GM04503 (cell line): ENCODE results near the gene PORCN.

Experiments
- DNase-seq: peaks from one replicate; pipeline ENCODE4 v3.0.0-alpha.2; 2012; ENCODE audit warnings: low read depth

Gene PORCN

DNA sequence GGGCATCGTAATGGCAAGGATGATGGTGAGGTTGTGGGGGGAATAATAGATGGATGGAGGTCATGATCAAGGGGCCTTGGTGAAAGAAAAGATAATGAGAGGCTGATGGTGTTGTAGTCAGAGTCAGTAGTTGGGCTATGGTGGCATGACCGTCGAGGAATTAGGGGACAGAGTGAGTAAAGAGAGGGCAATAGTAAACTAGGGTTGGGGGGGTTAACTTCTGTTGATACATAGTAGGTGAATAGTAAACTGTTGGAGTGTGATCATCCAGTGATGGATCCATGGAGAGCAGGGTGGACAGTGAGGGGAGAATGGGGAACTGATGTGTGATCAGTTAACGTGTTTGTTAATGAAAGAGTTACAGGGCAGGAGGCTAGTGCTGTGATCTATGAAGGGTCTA is 31.9 kb upstream of the PORCN start:
- no peak for DNase-seq

DNA sequence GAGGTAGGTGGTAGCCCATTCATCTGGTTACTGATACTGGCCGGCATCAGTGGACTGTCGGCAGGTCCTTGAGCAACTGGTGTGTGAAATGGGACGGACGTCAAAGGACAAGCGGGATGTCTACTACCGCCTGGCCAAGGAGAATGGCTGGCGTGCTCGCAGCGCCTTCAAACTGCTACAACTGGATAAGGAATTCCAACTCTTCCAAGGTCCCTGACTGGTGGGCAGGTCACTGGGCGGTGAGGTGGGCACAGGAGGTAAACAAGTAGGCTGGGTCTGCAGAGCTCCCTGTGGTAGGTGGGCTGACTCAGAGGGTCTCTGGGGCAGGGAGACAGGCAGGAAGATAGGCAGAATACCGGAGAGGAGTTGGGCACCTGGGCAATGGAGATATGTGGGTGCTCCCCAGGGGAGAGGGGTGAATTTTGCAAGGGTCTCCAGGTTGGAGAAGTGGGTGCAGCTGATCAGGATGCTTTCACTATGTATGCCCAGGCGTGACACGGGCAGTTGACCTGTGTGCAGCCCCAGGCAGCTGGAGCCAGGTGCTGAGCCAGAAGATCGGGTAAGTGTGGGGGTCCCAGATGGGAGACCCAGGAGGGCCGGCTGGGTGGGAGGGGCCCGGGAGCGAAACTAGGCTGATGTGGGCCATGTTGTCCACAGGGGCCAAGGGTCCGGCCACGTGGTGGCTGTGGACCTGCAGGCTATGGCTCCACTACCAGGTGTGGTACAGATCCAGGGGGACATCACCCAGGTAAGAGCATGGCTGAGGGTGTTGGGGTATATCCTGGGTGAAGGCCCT is 30.6 kb upstream of the PORCN start:
- DNase-seq, result no peak

DNA sequence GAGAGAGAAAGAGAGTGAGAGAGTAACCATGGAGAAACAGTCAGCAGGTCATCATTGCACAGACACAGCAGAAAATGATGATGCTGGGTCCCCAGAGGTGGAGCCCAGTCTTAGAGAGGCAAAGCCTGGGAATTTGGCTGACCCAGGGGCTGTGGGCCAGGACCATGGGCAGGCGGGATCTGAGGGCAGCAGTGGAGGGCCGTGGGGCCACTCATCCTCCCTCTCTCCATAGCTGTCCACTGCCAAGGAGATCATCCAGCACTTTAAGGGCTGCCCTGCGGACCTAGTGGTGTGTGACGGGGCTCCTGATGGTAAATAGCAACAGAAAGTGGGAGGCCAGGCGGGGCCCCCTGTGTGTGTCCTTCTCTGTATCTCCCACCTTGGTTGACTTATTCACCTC is 30.0 kb upstream of the PORCN start:
- no peak for DNase-seq

DNA sequence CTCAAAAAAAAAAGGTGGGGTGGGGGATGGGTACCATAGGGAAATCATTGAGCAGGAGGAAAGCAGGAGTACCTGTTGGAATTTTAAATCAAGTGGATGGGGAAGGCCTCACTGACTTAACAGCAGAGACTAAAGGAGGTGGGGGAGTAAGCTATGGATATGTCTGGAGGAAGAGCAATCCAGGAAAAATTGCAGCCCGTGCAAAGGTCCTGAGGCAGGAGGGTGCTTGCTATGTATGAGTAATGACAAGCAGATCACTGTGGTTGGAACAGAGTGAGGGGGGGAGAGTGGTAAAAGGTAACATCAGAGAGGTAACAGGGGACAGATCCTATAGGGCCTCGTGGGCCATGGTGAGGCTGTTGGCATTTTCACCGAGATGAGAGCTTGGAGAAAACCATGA is 28.6 kb upstream of the PORCN start:
- no peak for DNase-seq

DNA sequence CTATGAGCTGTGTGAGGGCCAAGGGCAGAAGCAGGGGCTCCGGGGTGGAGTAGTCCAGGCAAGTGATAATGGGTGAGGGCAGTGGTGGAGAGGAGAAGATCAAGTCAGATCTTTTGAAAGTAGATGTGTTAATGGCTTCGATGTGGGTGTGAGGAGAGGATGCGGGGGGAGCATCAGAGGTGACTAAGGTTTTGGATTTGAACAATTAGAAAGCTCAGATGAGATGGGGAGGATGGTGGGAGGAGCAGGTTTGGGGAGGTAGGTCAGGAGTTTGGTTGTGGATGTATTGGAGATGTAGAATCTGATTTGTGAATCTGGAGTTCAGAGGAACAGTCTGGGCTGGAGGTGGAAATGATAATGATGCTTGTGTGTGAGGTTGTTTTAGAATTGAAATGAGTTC is 28.2 kb upstream of the PORCN start:
- no peak for DNase-seq

DNA sequence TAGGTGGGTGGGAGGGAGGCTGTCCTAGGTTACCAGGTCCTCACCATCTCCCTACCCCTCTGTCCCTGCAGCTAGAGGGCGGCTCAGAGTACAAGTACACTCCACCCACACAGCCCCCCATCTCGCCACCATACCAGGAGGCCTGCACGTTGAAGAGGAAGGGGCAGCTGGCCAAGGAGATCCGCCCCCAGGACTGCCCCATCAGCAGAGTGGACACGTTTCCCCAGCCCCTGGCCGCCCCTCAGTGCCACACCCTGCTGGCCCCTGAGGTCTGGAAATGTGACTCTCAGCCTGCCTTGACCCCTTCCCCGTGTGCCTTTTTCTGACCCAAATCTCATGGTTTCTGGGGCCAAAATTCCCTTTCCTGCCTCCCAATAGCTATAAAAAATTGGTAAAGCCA is 26.3 kb upstream of the PORCN start:
- DNase-seq, result no peak

DNA sequence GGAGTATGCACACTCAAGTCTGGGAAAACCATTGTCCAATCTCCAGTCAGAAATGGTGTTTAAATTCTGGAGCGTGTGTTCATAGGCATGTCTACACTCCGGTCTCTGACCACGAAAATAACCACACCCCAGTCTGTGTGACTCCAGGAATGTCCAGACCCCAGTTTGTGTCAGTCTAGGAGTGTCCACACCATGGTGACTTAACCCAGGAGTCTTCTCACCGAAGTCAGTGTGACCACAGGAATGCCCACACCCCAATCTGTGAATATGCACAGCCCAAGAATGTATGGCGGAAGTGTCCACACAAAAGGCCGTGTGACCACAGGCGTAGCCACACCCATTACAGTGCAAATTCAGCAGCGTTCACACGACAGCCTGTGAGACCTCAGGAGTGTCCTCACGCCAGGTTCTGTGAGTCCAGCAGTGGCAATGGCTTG is 21.4 kb upstream of the PORCN start:
- peak; percentile 78 for DNase-seq

DNA sequence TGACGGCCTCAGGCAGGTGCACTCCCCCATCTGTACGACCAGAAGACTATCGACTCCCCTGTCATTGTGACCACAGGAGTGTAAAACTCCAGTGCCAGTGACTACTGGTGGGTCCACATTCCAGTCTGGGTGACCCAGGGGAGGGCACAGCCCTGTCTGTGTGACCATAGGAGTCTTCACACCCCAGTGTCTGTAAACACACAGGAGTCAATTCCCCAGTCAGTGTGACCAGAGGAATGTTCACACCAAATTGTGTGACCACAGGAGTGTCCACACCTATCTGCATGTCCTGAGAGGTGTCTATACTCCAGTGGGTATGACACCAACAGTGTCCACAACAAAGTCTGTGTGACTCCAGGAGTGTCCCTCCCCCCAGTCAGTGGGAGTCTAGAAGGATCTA is 20.8 kb upstream of the PORCN start:
- no peak for DNase-seq

DNA sequence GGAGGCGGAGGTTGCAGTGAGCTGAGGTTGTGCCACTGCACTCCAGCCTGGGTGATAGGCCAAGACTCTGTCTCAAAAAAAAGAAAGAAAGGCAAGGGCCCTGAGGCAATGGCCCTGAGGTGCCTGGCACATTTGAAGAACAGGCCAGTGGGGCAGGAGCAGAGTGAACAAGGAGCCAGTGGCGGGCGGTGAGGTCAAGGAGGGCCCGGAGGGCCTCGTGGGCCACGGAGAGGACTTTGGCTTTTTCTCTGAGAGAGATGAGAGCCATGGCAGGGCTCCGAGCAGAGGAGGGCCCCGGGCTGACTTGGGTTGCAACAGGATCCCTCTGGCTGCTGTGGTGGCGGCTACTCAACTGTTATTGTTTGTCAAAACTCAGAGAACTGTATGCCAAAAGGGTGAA is 19.5 kb upstream of the PORCN start:
- no peak for DNase-seq

DNA sequence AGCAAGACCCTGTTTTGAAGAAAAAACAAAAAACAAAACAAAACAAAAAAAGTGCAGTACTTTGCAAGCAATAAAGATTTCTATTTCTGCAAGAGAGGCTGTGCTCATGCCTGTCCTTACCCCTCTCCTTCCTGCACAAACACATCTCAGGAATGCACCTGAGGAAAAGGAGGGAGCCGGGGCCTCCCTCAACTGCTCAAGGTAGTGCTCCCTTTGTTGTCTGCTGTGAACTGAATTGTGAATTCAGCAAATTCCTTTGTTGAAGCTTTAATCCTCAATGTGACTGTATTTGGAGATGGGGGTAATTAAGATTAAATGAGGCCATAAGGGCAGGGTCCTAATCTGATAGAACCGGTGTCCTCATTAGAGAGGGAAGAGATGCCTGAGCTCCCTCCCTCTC is 18.9 kb upstream of the PORCN start:
- no peak for DNase-seq

DNA sequence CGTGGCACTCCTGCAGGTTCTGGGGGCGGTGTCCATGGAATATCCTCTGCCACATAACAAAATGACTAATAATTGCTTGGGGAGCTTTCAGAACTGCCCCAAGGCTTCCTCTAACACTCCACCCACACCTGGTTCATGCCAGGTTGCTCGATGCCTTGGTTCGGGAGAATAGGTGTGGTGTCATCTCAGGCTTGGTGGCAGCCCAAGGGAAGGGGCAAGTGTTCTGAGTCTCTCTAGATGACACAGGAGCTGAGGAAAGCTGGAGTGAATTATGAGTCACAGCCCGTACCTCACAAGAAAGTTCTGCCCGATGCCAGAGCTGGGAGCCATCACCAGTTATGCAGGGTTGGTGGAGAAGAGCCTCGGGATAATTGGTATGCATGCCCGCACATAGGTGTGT is 18.1 kb upstream of the PORCN start:
- no peak for DNase-seq

DNA sequence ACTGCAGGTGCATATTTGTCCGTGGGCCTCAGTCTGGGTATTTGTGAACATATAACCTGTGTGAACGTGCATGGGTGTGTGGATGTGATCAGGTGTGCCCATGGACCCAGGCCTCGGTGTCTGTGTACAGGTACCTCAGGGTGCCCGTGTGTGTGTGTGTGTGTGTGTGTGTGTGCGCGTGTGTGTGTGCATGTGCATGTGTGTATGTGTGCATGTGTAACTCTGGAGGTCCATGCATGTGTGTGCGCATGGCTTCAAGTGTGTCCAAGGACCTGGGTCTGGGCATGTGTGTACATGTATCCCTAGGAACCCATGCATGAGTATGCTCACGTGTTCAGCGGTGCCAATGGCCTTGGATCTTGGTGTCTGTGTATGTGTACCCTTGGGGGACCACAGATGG is 17.0 kb upstream of the PORCN start:
- DNase-seq, result no peak

DNA sequence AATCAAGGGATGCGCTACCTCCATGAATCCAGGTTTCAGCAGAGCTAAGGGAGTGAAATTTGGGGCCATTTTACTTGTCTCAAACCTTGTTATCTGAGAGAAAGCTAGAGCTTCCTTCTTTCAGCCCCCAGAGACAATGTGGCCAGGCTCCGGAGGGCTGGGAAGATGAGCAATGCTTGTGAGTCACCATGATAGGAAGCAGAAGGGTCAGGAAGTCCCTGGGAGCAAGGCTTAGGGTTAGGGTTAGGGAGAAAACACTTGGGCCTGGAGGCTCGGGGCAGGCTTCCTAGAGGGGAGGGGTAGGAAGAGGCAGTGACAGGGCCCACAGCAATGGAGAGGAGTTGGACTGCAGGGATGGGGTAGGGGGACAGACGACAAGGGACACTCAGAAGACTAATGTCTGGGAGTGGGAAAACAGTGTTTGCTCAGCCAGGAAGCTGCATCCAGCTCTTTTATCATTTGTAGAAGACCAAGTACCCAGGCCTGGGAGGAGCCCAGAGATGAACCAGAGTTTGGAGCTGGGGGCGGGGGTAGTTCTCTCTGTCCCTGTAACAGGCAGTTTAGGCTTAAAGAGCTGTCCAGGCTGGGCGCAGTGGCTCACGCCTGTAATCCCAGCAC is 16.4 kb upstream of the PORCN start:
- no peak for DNase-seq

DNA sequence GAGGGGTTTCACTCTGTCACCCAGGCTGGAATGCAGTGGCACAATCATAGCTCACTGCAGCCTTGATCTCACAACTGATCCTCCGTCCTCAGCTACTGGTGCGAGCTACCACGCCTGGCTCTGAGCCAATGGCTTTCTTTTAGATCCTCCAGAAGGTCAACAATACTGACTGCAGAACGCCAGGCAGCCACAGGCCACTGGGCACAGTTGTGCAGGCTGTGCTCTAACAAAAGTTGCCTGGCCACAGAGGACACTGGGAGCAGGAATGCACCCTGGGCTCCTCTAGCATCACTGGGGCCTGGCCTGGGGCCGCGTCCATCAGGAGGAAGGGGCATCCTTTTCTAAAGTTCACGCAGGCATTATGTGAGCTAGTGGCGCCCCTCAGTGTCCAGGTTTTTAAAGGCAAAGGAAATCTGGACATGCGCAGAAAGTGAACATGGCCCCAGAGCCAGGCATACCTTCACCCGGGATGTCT is 14.9 kb upstream of the PORCN start:
- DNase-seq, result no peak

DNA sequence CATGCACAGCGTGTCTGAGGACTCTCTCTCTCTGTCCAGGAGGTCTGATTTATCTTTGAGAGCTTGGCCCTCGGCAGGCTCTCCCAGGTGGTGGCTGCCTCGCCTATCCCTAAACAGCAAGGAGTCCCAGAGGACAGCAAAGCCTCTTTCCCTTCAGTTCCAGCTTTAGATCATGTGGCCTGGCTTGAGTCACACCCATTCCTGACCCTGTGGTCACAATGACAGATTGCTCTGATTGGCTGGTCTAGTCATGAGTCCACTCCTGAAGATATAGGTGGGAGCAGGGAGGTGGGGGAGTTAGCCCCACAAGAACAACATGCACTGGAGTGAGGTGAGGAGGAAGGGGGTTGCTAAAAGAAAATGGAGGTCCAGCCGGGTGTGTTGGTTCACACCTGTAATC is 12.1 kb upstream of the PORCN start:
- no peak for DNase-seq

DNA sequence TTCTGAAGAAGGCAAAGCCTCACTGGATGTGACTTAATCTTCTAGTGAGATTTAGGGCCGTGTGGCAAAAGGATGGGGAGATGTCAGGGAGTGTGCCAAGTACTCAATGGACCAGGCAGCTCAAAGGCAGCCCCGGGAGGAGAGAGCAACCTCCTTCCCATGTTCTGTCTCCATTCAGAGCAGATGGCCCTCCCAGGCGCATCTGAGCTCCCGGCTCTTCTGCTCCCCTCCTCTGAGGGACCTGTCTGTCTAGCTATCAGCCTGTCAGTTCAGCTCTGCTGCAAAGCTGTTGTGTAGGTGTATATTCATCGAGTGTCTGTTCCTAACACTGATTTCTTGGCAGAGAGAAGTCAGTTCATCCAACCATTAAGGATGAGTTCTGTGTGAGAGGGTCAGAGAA is 10.9 kb upstream of the PORCN start:
- DNase-seq, result no peak

DNA sequence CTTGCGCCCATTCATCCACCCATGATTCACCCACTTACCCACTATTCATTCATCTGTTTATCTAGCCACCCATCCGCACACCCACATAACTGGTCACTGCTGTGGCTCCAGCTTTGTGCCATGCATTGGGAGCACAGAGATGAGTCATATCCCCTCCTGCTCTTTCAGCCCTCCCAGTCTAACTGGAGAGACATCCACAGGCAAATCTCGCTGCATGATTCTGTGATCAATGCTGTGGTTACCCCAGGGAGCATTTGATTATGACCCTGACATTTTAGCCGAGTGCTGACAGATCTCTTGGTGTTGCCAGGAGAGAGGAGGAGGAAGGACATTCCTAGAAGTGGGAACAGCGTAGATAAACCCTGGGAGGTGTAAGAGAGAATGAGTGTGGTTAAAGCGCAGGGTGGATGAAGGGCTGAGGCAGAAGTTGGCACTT is 10.4 kb upstream of the PORCN start:
- DNase-seq, result peak; percentile 45

DNA sequence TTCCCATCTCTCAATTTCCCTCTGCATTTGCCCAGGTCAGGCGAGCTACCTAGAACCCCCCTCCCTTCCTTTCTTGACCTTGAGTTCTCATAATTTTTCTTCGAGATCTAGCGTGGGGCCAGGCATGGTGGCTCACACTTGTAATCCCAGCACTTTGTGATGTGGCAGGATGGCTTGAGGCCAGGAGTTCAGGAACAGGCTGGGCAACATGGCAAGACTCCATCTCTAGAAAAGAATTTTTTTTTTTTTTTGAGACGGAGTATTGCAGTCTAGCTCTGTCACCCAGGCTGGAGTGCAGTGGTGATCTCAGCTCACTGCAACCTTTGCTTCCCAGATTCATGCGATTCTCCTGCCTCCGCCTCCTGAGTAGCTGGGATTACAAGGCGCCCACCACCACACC is 4.5 kb upstream of the PORCN start:
- DNase-seq, result no peak

DNA sequence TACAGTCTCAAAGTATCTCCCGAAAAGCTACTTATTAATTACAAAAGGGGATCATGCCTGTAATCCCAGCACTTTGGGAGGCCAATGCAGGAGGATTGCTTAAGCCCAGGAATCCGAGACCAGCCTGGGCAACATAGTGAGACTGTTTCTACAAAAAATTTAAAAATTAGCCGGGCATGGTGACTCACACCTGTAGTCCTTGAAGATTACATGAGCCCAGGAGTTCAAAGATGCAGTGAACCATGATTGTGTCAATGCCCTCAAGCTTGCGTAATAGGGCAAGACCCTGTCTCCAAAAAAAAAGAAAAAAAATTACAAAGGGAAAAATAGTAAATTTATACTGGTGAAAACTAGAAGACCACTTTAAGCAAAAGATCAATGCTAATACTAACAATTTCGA is 3.3 kb upstream of the PORCN start:
- DNase-seq, result no peak

DNA sequence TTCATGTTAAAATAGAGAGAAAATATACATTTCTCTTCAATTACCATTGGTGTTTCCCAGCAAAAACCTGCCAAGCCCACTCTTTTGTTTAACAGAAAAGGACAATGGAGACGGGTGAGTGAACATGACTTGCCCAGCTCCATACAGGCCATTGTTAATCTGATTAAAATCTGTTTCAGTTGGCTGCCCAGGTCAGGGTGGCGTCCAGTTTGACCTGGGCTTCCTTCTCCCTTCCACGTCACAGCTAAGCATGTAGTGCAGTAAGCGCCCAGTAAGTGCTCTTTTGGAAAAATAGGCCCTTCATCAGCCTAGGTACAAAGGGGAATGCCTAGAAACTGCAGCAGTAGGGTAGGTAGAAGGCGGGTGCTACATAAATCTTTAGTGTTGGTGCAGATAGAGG is 1.5 kb upstream of the PORCN start:
- DNase-seq, result no peak

DNA sequence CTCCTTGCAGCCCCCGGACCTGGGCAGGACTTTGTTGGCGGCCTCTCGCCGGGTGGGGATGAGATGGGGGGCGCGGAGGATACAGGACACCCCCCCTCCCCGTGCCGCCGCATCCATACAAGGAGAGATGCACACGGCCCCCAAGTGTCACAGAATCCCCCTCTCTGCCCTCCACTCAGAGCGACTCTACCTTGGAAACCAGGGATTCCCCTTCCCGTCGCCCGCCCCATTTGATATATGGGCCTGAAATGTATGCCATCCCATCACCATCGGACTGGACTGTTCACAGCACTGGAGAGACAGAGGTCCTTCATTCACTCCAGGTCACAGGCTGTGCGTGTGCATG is 426 bp downstream of the PORCN start:
- DNase-seq, result no peak

DNA sequence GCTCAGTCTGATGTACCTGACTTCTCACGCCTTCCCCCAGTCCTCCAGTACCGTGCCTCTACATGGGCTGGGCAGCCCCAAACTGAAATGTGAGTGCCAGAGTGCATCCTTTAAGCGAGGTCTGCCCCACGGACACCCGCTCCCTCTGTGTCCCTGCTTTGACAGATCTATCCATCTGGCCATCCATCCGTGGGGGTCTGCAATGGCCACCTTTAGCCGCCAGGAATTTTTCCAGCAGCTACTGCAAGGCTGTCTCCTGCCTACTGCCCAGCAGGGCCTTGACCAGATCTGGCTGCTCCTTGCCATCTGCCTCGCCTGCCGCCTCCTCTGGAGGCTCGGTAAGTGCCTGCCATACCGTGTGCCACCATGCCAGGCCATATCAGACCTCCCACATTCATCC is 827 bp downstream of the PORCN start:
- no peak for DNase-seq

DNA sequence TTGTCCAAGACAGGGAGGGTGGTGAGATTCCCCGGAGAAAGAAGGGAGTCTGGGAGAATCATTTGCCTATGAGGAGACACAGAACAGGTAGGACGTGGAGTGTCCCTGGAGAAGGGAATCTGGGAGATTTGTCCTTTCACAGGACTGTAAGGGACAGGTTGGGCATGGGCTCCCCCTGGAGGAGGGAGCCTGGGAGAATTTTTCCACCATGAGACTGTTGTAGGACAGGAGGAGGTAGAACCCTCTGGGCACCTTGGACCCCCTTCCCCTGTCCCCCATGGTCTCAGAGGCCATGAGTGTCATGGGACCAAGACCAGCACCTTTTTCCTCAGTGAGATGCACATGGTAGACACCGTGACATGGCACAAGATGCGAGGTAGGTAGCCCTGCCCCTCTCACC is 2.8 kb downstream of the PORCN start:
- DNase-seq, result no peak

DNA sequence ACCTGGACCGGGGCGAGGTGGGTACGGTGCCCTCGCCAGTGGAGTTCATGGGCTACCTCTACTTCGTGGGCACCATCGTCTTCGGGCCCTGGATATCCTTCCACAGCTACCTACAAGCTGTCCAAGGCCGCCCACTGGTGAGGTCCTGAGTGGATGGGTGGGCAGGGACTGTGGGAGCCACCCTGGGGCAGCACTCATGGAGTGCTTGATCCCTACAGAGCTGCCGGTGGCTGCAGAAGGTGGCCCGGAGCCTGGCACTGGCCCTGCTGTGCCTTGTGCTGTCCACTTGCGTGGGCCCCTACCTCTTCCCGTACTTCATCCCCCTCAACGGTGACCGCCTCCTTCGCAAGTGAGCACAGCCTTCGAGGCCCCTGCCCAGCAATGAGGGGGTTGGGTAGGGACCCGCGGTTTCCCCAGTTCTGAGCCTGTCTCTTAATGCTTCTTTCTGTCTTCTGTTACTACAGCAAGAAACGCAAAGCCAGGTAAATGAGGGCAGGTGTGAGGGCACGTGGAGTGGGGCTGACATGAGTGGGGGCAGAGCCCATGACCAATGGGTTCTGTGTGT is 3.7 kb downstream of the PORCN start:
- DNase-seq, result no peak
